ENCODE measurements around the gene TMEM129.

Gene TMEM129

GRCh38 chr4:1751155-1751918, 30.2 kb upstream of the TMEM129 start:
- Histone ChIP-seq H3K4me1 (ENCODE audit: control insufficient read depth, low read length) (0 out of 2 replicates have a peak, but pooled peaks cover 4% of the 10 kb centered on the region), H3K4me2 (ENCODE audit: low read length) (no peak overlapping the region), H3K27me3 (ENCODE audit: control insufficient read depth, low read length) (no peaks in the 10 kb centered on the region; the same call in 1 of the 2 replicates), H3K36me3 (ENCODE audit: control insufficient read depth, low read length) (no peaks in the 10 kb centered on the region), H3K9me3 (ENCODE audit: control insufficient read depth, insufficient read depth, low read length) (no peaks in the 10 kb centered on the region), H4K20me1 (ENCODE audit: control insufficient read depth, insufficient read depth, low read depth, low read length) (no peaks in the 10 kb centered on the region), H3F3A (ENCODE audit: control insufficient read depth, insufficient read depth) (no peaks in the 10 kb centered on the region), H3K27ac (ENCODE audit: low read depth, low read length) (no peak overlapping the region), H3K79me2 (ENCODE audit: control insufficient read depth, low read length) (no peaks in the 10 kb centered on the region), H3K4me3 (ENCODE audit: low read length) (no peak overlapping the region), H3K9me2 (replicated peaks; ENCODE audit: control insufficient read depth, low read length) (no peaks in the 10 kb centered on the region)
- TF ChIP-seq CTCF (IDR thresholded peaks at IDR 0.05; ENCODE audit: low read depth, low read length, poor library complexity, severe bottlenecking) (no peak), EZH2phosphoT487 (IDR thresholded peaks at IDR 0.05; ENCODE audit: borderline replicate concordance, low read length) (no peak)

- Histone ChIP-seq H4K20me1 (ENCODE audit: control insufficient read depth, insufficient read depth, low read depth, low read length) (no peaks in the 10 kb centered on the region), H3K36me3 (ENCODE audit: control insufficient read depth, low read length) (peaks cover 5% of the 10 kb centered on the region; the same call in 1 of the 2 replicates), H3K27ac (ENCODE audit: low read depth, low read length) (no peak overlapping the region), H3K4me2 (ENCODE audit: low read length) (no peak overlapping the region), H3K4me3 (ENCODE audit: low read length) (no peak overlapping the region), H3K9me3 (ENCODE audit: control insufficient read depth, insufficient read depth, low read length) (no peaks in the 10 kb centered on the region), H3F3A (ENCODE audit: control insufficient read depth, insufficient read depth) (peaks cover 4% of the 10 kb centered on the region; the same call in 1 of the 2 replicates), H3K79me2 (ENCODE audit: control insufficient read depth, low read length) (no peaks in the 10 kb centered on the region), H3K9me2 (replicated peaks; ENCODE audit: control insufficient read depth, low read length) (no peaks in the 10 kb centered on the region), H3K4me1 (ENCODE audit: control insufficient read depth, low read length) (0 out of 2 replicates have a peak, but pooled peaks cover 4% of the 10 kb centered on the region), H3K27me3 (ENCODE audit: control insufficient read depth, low read length) (no peaks in the 10 kb centered on the region; the same call in 1 of the 2 replicates)
- TF ChIP-seq CTCF (IDR thresholded peaks at IDR 0.05; ENCODE audit: low read depth, low read length, poor library complexity, severe bottlenecking) (no peak), EZH2phosphoT487 (IDR thresholded peaks at IDR 0.05; ENCODE audit: borderline replicate concordance, low read length) (no peak)
Measured at GRCh38 chr4:1750381-1751154, 29.4 kb upstream of the TMEM129 start.

- H3K36me3 ChIP-seq (ENCODE audit: control insufficient read depth, low read length), result peaks cover 12% of the 10 kb centered on the region
- 0 out of 2 replicates have a peak, but pooled peaks cover 4% of the 10 kb centered on the region for H3K4me1 ChIP-seq (ENCODE audit: control insufficient read depth, low read length)
- H3K9me3 ChIP-seq (ENCODE audit: control insufficient read depth, insufficient read depth, low read length), result no peaks in the 10 kb centered on the region
- no peak overlapping the region for H3K27ac ChIP-seq (ENCODE audit: low read depth, low read length)
- no peak overlapping the region for H3K4me3 ChIP-seq (ENCODE audit: low read length)
- H3K4me2 ChIP-seq (ENCODE audit: low read length), result no peak overlapping the region
- H4K20me1 ChIP-seq (ENCODE audit: control insufficient read depth, insufficient read depth, low read depth, low read length), result no peaks in the 10 kb centered on the region
- H3K79me2 ChIP-seq (ENCODE audit: control insufficient read depth, low read length), result no peaks in the 10 kb centered on the region
- TF ChIP-seq EZH2phosphoT487 (IDR thresholded peaks at IDR 0.05; ENCODE audit: borderline replicate concordance, low read length) (no peak), CTCF (IDR thresholded peaks at IDR 0.05; ENCODE audit: low read depth, low read length, poor library complexity, severe bottlenecking) (no peak)
- H3K27me3 ChIP-seq (ENCODE audit: control insufficient read depth, low read length), result no peaks in the 10 kb centered on the region; the same call in 1 of the 2 replicates
- no peaks in the 10 kb centered on the region for H3K9me2 ChIP-seq (replicated peaks; ENCODE audit: control insufficient read depth, low read length)
- H3F3A ChIP-seq (ENCODE audit: control insufficient read depth, insufficient read depth), result peaks cover 10% of the 10 kb centered on the region
Measured at GRCh38 chr4:1749826-1750225, 28.7 kb upstream of the TMEM129 start.
